ENCODE results near the gene CDHR2. TPM values are rescaled to one million over a fixed set of nuclear protein-coding genes. Genes with fewer than 3 reads are reported as not detected.
"Not testable (repeated sequence)": the region's sequence is repeated elsewhere in the genome, so short reads cannot be mapped to it uniquely, and the experiment has no call there.

Gene CDHR2
- total RNA-seq, 4 donors from 2014 or later, result not detected

GRCh38 chr5:176587398-176587797, 38.3 kb downstream of the CDHR2 start:
- H3K9me3 ChIP-seq, result peaks cover 0 to 32% (median 0%) of the 10 kb centered on the region in 4 donors
- no peak overlapping the region for H3K27ac ChIP-seq
- H3K27me3 ChIP-seq, result no peaks in the 10 kb centered on the region
- H3K4me3 ChIP-seq, result no peak overlapping the region
- no peaks in the 10 kb centered on the region for H3K4me1 ChIP-seq
- peaks cover 0 to 4% (median 0%) of the 10 kb centered on the region in 3 donors for H3K36me3 ChIP-seq
- TF ChIP-seq POLR2A (IDR thresholded peaks at IDR 0.05) (no peak), EP300 (IDR thresholded peaks at IDR 0.05) (no peak)
- TF ChIP-seq, protein P1, sequence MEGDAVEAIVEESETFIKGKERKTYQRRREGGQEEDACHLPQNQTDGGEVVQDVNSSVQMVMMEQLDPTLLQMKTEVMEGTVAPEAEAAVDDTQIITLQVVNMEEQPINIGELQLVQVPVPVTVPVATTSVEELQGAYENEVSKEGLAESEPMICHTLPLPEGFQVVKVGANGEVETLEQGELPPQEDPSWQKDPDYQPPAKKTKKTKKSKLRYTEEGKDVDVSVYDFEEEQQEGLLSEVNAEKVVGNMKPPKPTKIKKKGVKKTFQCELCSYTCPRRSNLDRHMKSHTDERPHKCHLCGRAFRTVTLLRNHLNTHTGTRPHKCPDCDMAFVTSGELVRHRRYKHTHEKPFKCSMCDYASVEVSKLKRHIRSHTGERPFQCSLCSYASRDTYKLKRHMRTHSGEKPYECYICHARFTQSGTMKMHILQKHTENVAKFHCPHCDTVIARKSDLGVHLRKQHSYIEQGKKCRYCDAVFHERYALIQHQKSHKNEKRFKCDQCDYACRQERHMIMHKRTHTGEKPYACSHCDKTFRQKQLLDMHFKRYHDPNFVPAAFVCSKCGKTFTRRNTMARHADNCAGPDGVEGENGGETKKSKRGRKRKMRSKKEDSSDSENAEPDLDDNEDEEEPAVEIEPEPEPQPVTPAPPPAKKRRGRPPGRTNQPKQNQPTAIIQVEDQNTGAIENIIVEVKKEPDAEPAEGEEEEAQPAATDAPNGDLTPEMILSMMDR (IDR thresholded peaks at IDR 0.05), result no peak
- no peak for DNase-seq (ENCODE audit: low spot score in 2 of 2)
- 75 to 85% methylated on average over 7 of the region's 7 CpGs for WGBS, 2 donors

DNA sequence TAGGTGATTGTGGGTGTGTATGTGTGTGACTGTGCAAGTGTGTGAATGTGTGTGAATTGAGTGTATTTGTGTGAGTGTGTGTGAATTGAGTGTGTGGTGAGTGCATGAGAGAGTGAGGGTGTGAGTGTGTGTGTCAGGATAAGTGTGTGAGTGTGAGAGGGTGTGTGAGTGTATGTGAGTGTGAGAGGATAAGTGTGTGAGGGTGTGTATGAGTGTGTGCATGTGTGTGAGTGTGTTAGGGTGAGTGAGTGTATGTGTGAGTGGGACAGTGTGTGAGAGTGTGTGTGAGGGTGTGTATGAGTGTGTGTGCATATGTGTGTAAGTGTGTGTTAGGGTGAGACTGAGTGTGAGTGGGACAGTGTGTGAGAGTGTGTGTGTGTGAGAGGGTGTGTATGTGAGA, 39.2 kb downstream of the CDHR2 start:
- no peaks in the 10 kb centered on the region for H3K27me3 ChIP-seq
- H3K9me3 ChIP-seq, result peaks cover 0 to 32% (median 0%) of the 10 kb centered on the region in 4 donors
- peaks cover 0 to 4% (median 0%) of the 10 kb centered on the region in 3 donors for H3K36me3 ChIP-seq
- H3K4me1 ChIP-seq, result no peaks in the 10 kb centered on the region
- H3K4me3 ChIP-seq, result no peak overlapping the region
- DNase-seq (ENCODE audit: low spot score in 2 of 2), result no peak
- TF ChIP-seq, protein P1 (IDR thresholded peaks at IDR 0.05), result no peak
- TF ChIP-seq POLR2A (IDR thresholded peaks at IDR 0.05), result no peak
- no peak for TF ChIP-seq EP300 (IDR thresholded peaks at IDR 0.05)
- no peak overlapping the region for H3K27ac ChIP-seq

DNA sequence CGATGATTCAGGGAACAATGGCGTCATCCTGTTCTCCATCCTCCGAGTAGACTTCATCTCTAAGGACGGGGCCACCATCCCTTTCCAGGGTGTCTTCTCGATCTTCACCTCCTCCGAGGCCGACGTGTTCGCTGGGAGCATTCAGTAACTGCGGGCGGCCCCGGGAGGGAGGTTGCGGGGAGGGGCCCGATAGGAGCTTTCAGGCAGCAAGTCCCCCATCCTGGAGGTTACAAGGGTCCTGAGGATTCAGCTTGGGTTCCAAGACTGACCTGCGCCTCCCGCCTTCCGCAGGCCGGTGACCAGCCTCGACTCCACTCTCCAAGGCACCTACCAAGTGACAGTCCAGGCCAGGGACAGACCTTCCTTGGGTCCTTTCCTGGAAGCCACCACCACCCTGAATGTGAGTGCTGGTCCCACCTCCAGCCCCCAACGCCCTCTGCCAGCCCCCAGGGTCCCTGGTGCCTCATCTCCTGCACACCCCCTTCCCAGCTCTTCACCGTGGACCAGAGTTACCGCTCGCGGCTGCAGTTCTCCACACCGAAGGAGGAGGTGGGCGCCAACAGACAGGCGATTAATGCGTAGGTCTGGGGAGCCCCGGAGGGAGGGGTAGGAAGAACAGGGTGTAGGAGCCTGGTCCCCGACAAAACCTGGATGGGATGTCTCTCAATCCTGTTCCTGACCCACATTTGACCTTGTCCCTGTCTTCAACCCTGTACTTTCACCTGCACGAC, 40.1 kb downstream of the CDHR2 start:
- peaks cover 0 to 4% (median 0%) of the 10 kb centered on the region in 3 donors for H3K36me3 ChIP-seq
- H3K4me3 ChIP-seq, result no peak overlapping the region
- H3K27me3 ChIP-seq, result no peaks in the 10 kb centered on the region
- DNase-seq (ENCODE audit: low spot score in 2 of 2), result no peak
- H3K27ac ChIP-seq, result no peak overlapping the region
- H3K4me1 ChIP-seq, result no peaks in the 10 kb centered on the region
- WGBS, 2 donors, result 87 to 88% methylated on average over 31 of the region's 31 CpGs
- H3K9me3 ChIP-seq, result peaks cover 0 to 25% (median 0%) of the 10 kb centered on the region in 4 donors
- TF ChIP-seq POLR2A (IDR thresholded peaks at IDR 0.05) (no peak), EP300 (IDR thresholded peaks at IDR 0.05) (no peak)
- TF ChIP-seq, protein P1 (IDR thresholded peaks at IDR 0.05), result no peak

- no peak for DNase-seq (ENCODE audit: low spot score in 2 of 2)
- 75 to 85% methylated on average over 16 of the region's 17 CpGs for WGBS, 2 donors
- TF ChIP-seq, protein P1 (IDR thresholded peaks at IDR 0.05), result no peak
- no peak for TF ChIP-seq POLR2A (IDR thresholded peaks at IDR 0.05)
- TF ChIP-seq EP300 (IDR thresholded peaks at IDR 0.05), result no peak
- Histone ChIP-seq H3K36me3 (no peaks in the 10 kb centered on the region), H3K27ac (no peak overlapping the region), H3K4me1 (no peaks in the 10 kb centered on the region), H3K4me3 (no peak overlapping the region), H3K9me3 (peaks cover 0 to 16% (median 0%) of the 10 kb centered on the region in 4 donors), H3K27me3 (peaks cover 0 to 5% of the 10 kb centered on the region in 2 donors)
Observed at GRCh38 chr5:176590035-176590717, 41.0 kb downstream of the CDHR2 start.

DNA sequence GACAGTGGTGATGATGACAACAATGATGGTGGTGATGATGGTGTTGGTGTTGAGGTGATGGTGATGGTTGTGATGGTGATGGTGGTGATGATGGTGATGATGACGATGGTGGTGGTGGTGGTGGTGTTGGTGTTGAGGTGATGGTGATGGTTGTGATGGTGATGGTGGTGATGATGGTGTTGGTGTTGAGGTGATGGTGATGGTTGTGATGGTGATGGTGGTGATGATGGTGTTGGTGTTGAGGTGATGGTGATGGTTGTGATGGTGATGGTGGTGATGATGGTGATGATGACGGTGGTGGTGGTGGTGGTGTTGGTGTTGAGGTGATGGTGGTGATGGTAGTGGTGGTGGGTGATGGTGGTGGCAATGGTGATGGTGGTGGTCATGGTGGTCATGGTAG, 42.5 kb downstream of the CDHR2 start:
- not testable (repeated sequence) for H3K4me3 ChIP-seq
- WGBS, 2 donors, result 19 to 27% methylated on average over 2 of the region's 2 CpGs

More for the DNA sequence above, 42.5 kb downstream of the CDHR2 start:
- not testable (repeated sequence) for H3K9me3 ChIP-seq; DNase-seq (ENCODE audit: low spot score in 2 of 2); H3K4me1 ChIP-seq; H3K36me3 ChIP-seq; H3K27ac ChIP-seq
- H3K27me3 ChIP-seq, result peaks cover 0 to 19% of the 10 kb centered on the region in 2 donors

All from tibial nerve (tissue), 4 donors.